Chondrocyte (in vitro differentiated cells): ENCODE measurements around the gene KIF3A. TPM values are rescaled to one million over a fixed set of nuclear protein-coding genes. Genes with fewer than 3 reads are reported as not detected.

Source experiments
- DNase-seq: peaks from one replicate; pipeline ENCODE4 v3.0.0; 2021; ENCODE audit warnings: mixed read lengths, low spot score
- H3K27ac Mint-ChIP-seq: one replicate; pipeline ENCODE4 v1.8.0; 2021; ENCODE audit warnings: mild to moderate bottlenecking, moderate library complexity, mixed read lengths; ENCODE audit not compliant: unreplicated experiment
- H3K27me3 Mint-ChIP-seq: 2 replicates; pipeline ENCODE4 v1.8.0; 2021; ENCODE audit warnings: low read depth, mixed read lengths
- H3K36me3 Mint-ChIP-seq: 2 replicates; pipeline ENCODE4 v1.8.0; 2021; ENCODE audit warnings: low read depth, mixed read lengths
- H3K4me1 Mint-ChIP-seq: 2 replicates; pipeline ENCODE4 v1.8.0; 2021; ENCODE audit warnings: low read depth, mild to moderate bottlenecking, mixed read lengths
- H3K4me3 Mint-ChIP-seq: one replicate; pipeline ENCODE4 v1.8.0; 2021; ENCODE audit warnings: mild to moderate bottlenecking, moderate library complexity, mixed read lengths; ENCODE audit not compliant: unreplicated experiment
- H3K9me3 Mint-ChIP-seq: 2 replicates; pipeline ENCODE4 v1.8.0; 2021; ENCODE audit warnings: low read depth, mixed read lengths
- CTCF ChIP-seq: fragments of 200-600 bp; sonication (generic); IDR thresholded peaks from 2 replicates; pipeline ENCODE4 v1.5.0; 2021; ENCODE audit warnings: antibody characterized with exemption, mild to moderate bottlenecking, moderate library complexity
- total RNA-seq: library from RNA; stranded (reverse); gene quantifications from 3 replicates; pipeline ENCODE4 v1.2.1, GENCODE V29; 2021

Gene KIF3A
- total RNA-seq, 1 donor from 2014 or later, result 16.2 TPM

- Mint-ChIP-seq H3K36me3 (peaks cover 56% of the 10 kb centered on the region), H3K27me3 (no peaks in the 10 kb centered on the region), H3K4me3 (no peak overlapping the region), H3K4me1 (peaks cover under 1% of the 10 kb centered on the region), H3K9me3 (no peaks in the 10 kb centered on the region), H3K27ac (no peak overlapping the region)
- DNase-seq, result no peak
- no peak for TF ChIP-seq CTCF
These were observed 24.2 kb upstream of the KIF3A start for GRCh38 chr5:132761321-132762240.

GRCh38 chr5:132760601-132761317, 23.4 kb upstream of the KIF3A start:
- H3K9me3 Mint-ChIP-seq, result no peaks in the 10 kb centered on the region
- no peak for TF ChIP-seq CTCF
- no peaks in the 10 kb centered on the region for H3K4me1 Mint-ChIP-seq
- DNase-seq, result no peak
- no peak overlapping the region for H3K27ac Mint-ChIP-seq
- no peak overlapping the region for H3K4me3 Mint-ChIP-seq
- H3K36me3 Mint-ChIP-seq, result peaks cover 59% of the 10 kb centered on the region
- H3K27me3 Mint-ChIP-seq, result no peaks in the 10 kb centered on the region

- Mint-ChIP-seq H3K9me3 (no peaks in the 10 kb centered on the region), H3K27ac (no peak overlapping the region), H3K36me3 (peaks cover 59% of the 10 kb centered on the region), H3K4me1 (no peaks in the 10 kb centered on the region), H3K4me3 (no peak overlapping the region), H3K27me3 (no peaks in the 10 kb centered on the region)
- no peak for TF ChIP-seq CTCF
- no peak for DNase-seq
These were observed 22.7 kb upstream of the KIF3A start for GRCh38 chr5:132760049-132760420.

GRCh38 chr5:132759114-132760048, 22.0 kb upstream of the KIF3A start:
- DNase-seq, result no peak
- no peaks in the 10 kb centered on the region for H3K4me1 Mint-ChIP-seq
- TF ChIP-seq CTCF, result no peak
- H3K27me3 Mint-ChIP-seq, result no peaks in the 10 kb centered on the region
- H3K27ac Mint-ChIP-seq, result no peak overlapping the region
- no peaks in the 10 kb centered on the region for H3K9me3 Mint-ChIP-seq
- no peak overlapping the region for H3K4me3 Mint-ChIP-seq
- H3K36me3 Mint-ChIP-seq, result peaks cover 54% of the 10 kb centered on the region

GRCh38 chr5:132758451-132758850, 21.1 kb upstream of the KIF3A start:
- no peak for TF ChIP-seq CTCF
- Mint-ChIP-seq H3K36me3 (peaks cover 51% of the 10 kb centered on the region), H3K4me3 (no peak overlapping the region), H3K9me3 (no peaks in the 10 kb centered on the region), H3K27me3 (no peaks in the 10 kb centered on the region), H3K4me1 (no peaks in the 10 kb centered on the region), H3K27ac (no peak overlapping the region)
- DNase-seq, result no peak
